ENCODE results near the gene ABCG2.

DNA sequence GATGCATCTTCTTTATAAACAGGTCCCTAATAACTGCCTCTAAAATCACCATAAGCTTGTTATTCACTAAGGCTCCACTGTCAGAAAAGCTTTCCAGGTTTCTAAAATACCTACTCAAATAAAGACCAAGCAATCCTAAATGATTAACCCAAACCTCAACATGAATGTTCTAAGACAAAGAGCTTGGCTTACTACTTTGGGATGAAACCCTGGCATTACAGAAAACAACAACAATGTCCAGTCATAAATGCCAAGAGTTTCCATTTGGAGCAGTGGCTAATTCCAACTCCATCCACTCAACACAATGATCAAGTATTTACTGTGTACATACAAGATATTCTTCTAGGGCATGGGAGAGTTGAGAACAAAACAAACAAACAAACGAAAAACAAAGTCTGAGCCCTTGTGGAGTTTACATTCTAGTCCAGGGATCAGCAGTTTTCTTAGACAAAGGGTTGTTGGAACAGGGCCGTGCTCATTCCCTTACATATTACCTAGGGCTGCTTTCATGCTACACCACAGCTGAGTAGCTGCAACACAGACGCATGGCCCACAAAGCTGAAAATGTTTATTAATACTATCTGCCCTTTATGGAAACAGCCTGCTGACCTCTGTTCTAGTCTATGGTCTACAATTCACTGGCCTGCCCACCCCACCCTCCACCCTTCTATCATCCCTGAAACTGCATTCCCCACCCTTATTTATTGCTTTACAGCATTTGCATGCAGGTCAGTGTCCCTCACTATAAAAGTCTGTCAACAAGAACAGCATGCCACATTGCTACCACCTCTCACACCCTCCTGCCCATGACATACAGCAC lies 23.7 kb downstream of the ABCG2 start:
- TF ChIP-seq SIN3A (IDR thresholded peaks at IDR 0.05; ENCODE audit: borderline replicate concordance, insufficient read depth, low read length) (no peak), POLR2AphosphoS5 (IDR thresholded peaks at IDR 0.05; ENCODE audit: low read depth, low read length) (no peak), TAF1 (IDR thresholded peaks at IDR 0.05; ENCODE audit: borderline replicate concordance, insufficient read depth, low read length) (no peak)
- TF ChIP-seq, protein P1, sequence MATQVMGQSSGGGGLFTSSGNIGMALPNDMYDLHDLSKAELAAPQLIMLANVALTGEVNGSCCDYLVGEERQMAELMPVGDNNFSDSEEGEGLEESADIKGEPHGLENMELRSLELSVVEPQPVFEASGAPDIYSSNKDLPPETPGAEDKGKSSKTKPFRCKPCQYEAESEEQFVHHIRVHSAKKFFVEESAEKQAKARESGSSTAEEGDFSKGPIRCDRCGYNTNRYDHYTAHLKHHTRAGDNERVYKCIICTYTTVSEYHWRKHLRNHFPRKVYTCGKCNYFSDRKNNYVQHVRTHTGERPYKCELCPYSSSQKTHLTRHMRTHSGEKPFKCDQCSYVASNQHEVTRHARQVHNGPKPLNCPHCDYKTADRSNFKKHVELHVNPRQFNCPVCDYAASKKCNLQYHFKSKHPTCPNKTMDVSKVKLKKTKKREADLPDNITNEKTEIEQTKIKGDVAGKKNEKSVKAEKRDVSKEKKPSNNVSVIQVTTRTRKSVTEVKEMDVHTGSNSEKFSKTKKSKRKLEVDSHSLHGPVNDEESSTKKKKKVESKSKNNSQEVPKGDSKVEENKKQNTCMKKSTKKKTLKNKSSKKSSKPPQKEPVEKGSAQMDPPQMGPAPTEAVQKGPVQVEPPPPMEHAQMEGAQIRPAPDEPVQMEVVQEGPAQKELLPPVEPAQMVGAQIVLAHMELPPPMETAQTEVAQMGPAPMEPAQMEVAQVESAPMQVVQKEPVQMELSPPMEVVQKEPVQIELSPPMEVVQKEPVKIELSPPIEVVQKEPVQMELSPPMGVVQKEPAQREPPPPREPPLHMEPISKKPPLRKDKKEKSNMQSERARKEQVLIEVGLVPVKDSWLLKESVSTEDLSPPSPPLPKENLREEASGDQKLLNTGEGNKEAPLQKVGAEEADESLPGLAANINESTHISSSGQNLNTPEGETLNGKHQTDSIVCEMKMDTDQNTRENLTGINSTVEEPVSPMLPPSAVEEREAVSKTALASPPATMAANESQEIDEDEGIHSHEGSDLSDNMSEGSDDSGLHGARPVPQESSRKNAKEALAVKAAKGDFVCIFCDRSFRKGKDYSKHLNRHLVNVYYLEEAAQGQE (IDR thresholded peaks at IDR 0.05; ENCODE audit: insufficient read depth in 1 of 2, low read depth in 2 of 2, low read length in 2 of 2) = no peak

Data from PFSK-1 (cell line).